Measurements from ENCODE around the gene ZNF718. TPM values are rescaled to one million over a fixed set of nuclear protein-coding genes. Genes with fewer than 3 reads are reported as not detected.

The ZNF718 gene
- total RNA-seq, 8 experiments from 2014 or later = 5.4 to 12.5 (median 7.9) TPM

Other genes starting within 250 kb of the ZNF718 start
- 10 to 100 TPM in 5 of 8 experiments, 1 to 10 TPM in 3; 4.6 to 62.8 (median 12.7) TPM for gene ZNF595, start 71.2 kb upstream of the ZNF718 start, total RNA-seq
- gene ZNF732, start 181.0 kb downstream of the ZNF718 start, total RNA-seq = under 1 TPM in 7 of 8 experiments, not detected in 1; 0.18 to 0.56 (median 0.43) TPM
- gene ZNF141, start 213.3 kb downstream of the ZNF718 start, total RNA-seq = 10 to 100 TPM; 12.2 to 42.2 (median 29.5) TPM